ENCODE data around the gene OGN. TPM values are rescaled to one million over a fixed set of nuclear protein-coding genes. Genes with fewer than 3 reads are reported as not detected.

The OGN gene
- total and polyA plus RNA-seq, 2 of the 13 experiments (the other 11 are each of a cell fraction or from before 2014, with no cell fraction given) = not detected

DNA sequence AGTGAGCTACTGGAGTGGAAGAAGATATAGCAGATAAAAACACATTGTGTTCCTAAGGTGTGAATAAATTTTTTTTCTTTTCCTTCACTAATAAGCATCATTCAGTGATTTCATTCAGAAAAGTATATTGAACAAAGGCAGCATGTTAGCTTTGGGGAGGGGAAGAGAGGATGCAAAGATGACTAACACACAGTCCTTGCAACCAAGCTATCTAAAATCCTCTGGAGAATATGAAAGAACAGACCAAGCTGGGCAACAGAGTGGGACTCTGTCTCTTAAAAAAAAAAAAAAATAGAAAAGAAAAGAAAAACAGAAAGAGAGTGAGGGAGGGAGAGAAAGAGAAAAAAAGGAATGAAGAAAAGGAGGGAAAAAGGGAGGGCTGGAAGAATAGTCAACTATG is 42.2 kb upstream of the OGN start:
- no peak overlapping the region for H3K4me3 ChIP-seq (replicated peaks in 1 of 3; ENCODE audit: insufficient read depth in 1 of 3, low read depth in 2 of 3, low read length in 3 of 3)
- no peaks in the 10 kb centered on the region for H4K20me1 ChIP-seq (ENCODE audit: insufficient read depth, low read length)
- no peaks in the 10 kb centered on the region for H3K27me3 ChIP-seq (ENCODE audit: control insufficient read depth in 1 of 2, insufficient read depth in 2 of 2, low read length in 2 of 2)
- H3K4me2 ChIP-seq (ENCODE audit: low read depth, low read length) = no peak overlapping the region
- H3K9me3 ChIP-seq (ENCODE audit: low read length) = no peaks in the 10 kb centered on the region
- H2AFZ ChIP-seq (ENCODE audit: low read length) = no peak overlapping the region
- FAIRE-seq = no peak
- ATAC-seq = no peak
- POLR2A ChIA-PET = no interaction called here
- intact Hi-C loops (cut with micrococcal nuclease; ENCODE audit: unreplicated experiment) = no loop called here
- H3K79me2 ChIP-seq (ENCODE audit: insufficient read depth, low read length) = no peaks in the 10 kb centered on the region
- TF ChIP-seq KDM5B (CRISPR knock-in tag; IDR thresholded peaks at IDR 0.05; ENCODE audit: borderline replicate concordance) (no peak), ZNF570 (CRISPR knock-in tag; IDR thresholded peaks at IDR 0.05; ENCODE audit: borderline replicate concordance) (no peak)
- TF ChIP-seq, protein P1, sequence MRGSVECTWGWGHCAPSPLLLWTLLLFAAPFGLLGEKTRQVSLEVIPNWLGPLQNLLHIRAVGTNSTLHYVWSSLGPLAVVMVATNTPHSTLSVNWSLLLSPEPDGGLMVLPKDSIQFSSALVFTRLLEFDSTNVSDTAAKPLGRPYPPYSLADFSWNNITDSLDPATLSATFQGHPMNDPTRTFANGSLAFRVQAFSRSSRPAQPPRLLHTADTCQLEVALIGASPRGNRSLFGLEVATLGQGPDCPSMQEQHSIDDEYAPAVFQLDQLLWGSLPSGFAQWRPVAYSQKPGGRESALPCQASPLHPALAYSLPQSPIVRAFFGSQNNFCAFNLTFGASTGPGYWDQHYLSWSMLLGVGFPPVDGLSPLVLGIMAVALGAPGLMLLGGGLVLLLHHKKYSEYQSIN (CRISPR knock-in tag; IDR thresholded peaks at IDR 0.05; ENCODE audit: borderline replicate concordance) = no peak
- H3K27ac ChIP-seq (ENCODE audit: extremely low read length, insufficient read depth, low read length) = no peak overlapping the region
- H3K36me3 ChIP-seq (replicated peaks in 1 of 2; ENCODE audit: control insufficient read depth in 1 of 2, insufficient read depth in 2 of 2, low read length in 2 of 2) = no peaks in the 10 kb centered on the region
- no peaks in the 10 kb centered on the region for H3K4me1 ChIP-seq (ENCODE audit: insufficient read depth, low read length)
- CTCF ChIA-PET (ENCODE audit: low intra/inter-chr PET ratio, low total read pairs) = no interaction called here
- H3K9ac ChIP-seq (ENCODE audit: insufficient read depth, low read depth, low read length) = no peak overlapping the region
- in situ Hi-C loops (cut with HindIII; ENCODE audit: extremely low pct_ligation_motif_present, low pct_unique_long_range_greater_than_20kb) = loop anchor here (10.0 to 25.0 kb wide), 2 partner anchors 202 to 309 kb away; no protein-coding TSS in a partner anchor
- no TSS peak for BruUV-seq (replicated peaks)
- no peak for DNase-seq (ENCODE audit: low spot score)

DNA sequence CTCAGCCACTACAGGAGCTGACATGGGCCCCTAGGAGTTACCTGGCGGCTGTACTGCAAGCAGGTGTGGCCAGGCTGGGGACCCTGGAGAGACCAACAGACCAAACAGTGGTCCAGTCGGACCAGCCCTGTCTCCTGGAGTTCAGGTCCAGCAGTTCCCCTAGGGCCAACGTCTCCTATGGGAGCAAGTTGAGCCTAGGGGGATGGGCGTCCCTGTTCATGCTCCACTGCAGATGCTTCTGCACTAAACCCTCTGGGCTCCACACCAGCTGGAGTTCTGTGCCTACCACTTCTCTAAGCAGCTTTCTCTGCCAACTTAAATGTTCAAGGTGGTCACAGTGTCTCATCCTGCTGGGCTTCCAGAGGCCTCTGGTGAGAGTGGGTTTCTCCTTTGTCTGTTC is 40.5 kb upstream of the OGN start:
- no peak for ATAC-seq
- WGBS (ENCODE audit: low lambda C conversion rate) = no CpG with 5 or more reads among the region's 4 CpGs
- no TSS peak for BruUV-seq (replicated peaks)
- Histone ChIP-seq H3K4me1 (ENCODE audit: insufficient read depth, low read length) (no peaks in the 10 kb centered on the region), H3K79me2 (ENCODE audit: insufficient read depth, low read length) (no peaks in the 10 kb centered on the region), H3K9me3 (ENCODE audit: low read length) (no peaks in the 10 kb centered on the region), H3K36me3 (replicated peaks in 1 of 2; ENCODE audit: control insufficient read depth in 1 of 2, insufficient read depth in 2 of 2, low read length in 2 of 2) (no peaks in the 10 kb centered on the region), H3K4me2 (ENCODE audit: low read depth, low read length) (no peak overlapping the region), H3K27me3 (ENCODE audit: control insufficient read depth in 1 of 2, insufficient read depth in 2 of 2, low read length in 2 of 2) (no peaks in the 10 kb centered on the region), H3K27ac (ENCODE audit: extremely low read length, insufficient read depth, low read length) (no peak overlapping the region), H3K4me3 (replicated peaks in 1 of 3; ENCODE audit: insufficient read depth in 1 of 3, low read depth in 2 of 3, low read length in 3 of 3) (no peak overlapping the region), H4K20me1 (ENCODE audit: insufficient read depth, low read length) (no peaks in the 10 kb centered on the region), H3K9ac (ENCODE audit: insufficient read depth, low read depth, low read length) (no peak overlapping the region), H2AFZ (ENCODE audit: low read length) (no peak overlapping the region)
- in situ Hi-C loops (cut with HindIII; ENCODE audit: extremely low pct_ligation_motif_present, low pct_unique_long_range_greater_than_20kb) (loop anchor here (10.0 to 25.0 kb wide), 2 partner anchors 200 to 308 kb away; no protein-coding TSS in a partner anchor), intact Hi-C loops (cut with micrococcal nuclease; ENCODE audit: unreplicated experiment) (no loop called here)
- no peak for FAIRE-seq
- POLR2A ChIA-PET = no interaction called here
- CTCF ChIA-PET (ENCODE audit: low intra/inter-chr PET ratio, low total read pairs) = no interaction called here
- DNase-seq (ENCODE audit: low spot score) = no peak
- TF ChIP-seq NBN (conservative IDR thresholded peaks at IDR 0.05) (no peak), NFKBIZ (CRISPR knock-in tag; IDR thresholded peaks at IDR 0.05) (no peak), RAD21 (CRISPR knock-in tag; IDR thresholded peaks at IDR 0.05) (no peak), SRSF9 (IDR thresholded peaks at IDR 0.05; ENCODE audit: borderline replicate concordance, insufficient read depth, low read depth, low read length, poor library complexity, severe bottlenecking) (no peak), ZNF143 (CRISPR knock-in tag; IDR thresholded peaks at IDR 0.05) (no peak), ZNF724P (CRISPR knock-in tag; IDR thresholded peaks at IDR 0.05; ENCODE audit: borderline replicate concordance) (no peak), NR2F1 (CRISPR knock-in tag; IDR thresholded peaks at IDR 0.05) (no peak), SMYD3 (CRISPR knock-in tag; IDR thresholded peaks at IDR 0.05) (no peak), SYNCRIP (IDR thresholded peaks at IDR 0.05; ENCODE audit: insufficient read depth, low read depth, low read length) (no peak), ZNF790 (CRISPR knock-in tag; IDR thresholded peaks at IDR 0.05; ENCODE audit: borderline replicate concordance) (no peak), IKZF1 (IDR thresholded peaks at IDR 0.05) (no peak), THAP11 (CRISPR knock-in tag; IDR thresholded peaks at IDR 0.05) (no peak), POGZ (CRISPR knock-in tag; IDR thresholded peaks at IDR 0.05) (no peak), SMARCC2 (IDR thresholded peaks at IDR 0.05) (no peak), PITX1 (CRISPR knock-in tag; IDR thresholded peaks at IDR 0.05) (no peak)
- TF ChIP-seq, protein P2, sequence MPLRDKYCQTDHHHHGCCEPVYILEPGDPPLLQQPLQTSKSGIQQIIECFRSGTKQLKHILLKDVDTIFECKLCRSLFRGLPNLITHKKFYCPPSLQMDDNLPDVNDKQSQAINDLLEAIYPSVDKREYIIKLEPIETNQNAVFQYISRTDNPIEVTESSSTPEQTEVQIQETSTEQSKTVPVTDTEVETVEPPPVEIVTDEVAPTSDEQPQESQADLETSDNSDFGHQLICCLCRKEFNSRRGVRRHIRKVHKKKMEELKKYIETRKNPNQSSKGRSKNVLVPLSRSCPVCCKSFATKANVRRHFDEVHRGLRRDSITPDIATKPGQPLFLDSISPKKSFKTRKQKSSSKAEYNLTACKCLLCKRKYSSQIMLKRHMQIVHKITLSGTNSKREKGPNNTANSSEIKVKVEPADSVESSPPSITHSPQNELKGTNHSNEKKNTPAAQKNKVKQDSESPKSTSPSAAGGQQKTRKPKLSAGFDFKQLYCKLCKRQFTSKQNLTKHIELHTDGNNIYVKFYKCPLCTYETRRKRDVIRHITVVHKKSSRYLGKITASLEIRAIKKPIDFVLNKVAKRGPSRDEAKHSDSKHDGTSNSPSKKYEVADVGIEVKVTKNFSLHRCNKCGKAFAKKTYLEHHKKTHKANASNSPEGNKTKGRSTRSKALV (CRISPR knock-in tag; IDR thresholded peaks at IDR 0.05) = no peak

Measured in HepG2 (cell line).